ENCODE data around the gene AGBL2.

DNA sequence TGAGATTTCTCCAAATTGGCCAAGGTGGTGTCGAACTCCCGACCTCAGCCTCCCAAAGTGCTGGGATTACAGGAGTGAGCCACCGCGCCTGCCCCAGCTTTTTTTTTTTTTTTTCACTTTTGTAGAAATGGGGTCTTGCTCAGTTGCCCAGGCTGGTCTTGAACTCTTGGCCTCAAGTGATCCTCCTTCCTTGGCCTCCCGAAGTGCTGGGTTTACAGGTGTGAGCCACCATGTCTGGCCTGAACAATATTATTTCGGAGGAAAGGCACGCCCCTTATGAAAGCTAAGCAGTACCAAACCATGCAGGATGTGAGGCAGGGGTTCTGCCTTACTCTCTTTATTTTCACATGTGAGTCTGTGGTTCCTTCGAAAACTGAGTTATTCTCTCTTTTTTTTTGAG, 88.9 kb downstream of the AGBL2 start:
- TF ChIP-seq EZH2 (IDR thresholded peaks at IDR 0.05; ENCODE audit: low read length, unreplicated experiment), result no peak
- TF ChIP-seq, protein P1, sequence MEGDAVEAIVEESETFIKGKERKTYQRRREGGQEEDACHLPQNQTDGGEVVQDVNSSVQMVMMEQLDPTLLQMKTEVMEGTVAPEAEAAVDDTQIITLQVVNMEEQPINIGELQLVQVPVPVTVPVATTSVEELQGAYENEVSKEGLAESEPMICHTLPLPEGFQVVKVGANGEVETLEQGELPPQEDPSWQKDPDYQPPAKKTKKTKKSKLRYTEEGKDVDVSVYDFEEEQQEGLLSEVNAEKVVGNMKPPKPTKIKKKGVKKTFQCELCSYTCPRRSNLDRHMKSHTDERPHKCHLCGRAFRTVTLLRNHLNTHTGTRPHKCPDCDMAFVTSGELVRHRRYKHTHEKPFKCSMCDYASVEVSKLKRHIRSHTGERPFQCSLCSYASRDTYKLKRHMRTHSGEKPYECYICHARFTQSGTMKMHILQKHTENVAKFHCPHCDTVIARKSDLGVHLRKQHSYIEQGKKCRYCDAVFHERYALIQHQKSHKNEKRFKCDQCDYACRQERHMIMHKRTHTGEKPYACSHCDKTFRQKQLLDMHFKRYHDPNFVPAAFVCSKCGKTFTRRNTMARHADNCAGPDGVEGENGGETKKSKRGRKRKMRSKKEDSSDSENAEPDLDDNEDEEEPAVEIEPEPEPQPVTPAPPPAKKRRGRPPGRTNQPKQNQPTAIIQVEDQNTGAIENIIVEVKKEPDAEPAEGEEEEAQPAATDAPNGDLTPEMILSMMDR (conservative IDR thresholded peaks at IDR 0.05; ENCODE audit: low read depth, low read length), result no peak
- no peak for TF ChIP-seq EZH2phosphoT487 (IDR thresholded peaks at IDR 0.05; ENCODE audit: borderline replicate concordance, low read length)
